GM23338 (cell line): ENCODE measurements around the gene TXNL4B. TPM values are rescaled to one million over a fixed set of nuclear protein-coding genes. Genes with fewer than 3 reads are reported as not detected.
A peak's percentile ranks its signal among the peaks of the same experiment; 100 is the strongest.

ENCODE experiments used
- ATAC-seq: fragments of 200-7000 bp; cut with Tn5 transposase; 3 replicates; pipeline ENCODE4 v1.9.1; 2020
- DNase-seq: peaks from one replicate; pipeline ENCODE4 v3.0.0-alpha.2; 2015; ENCODE audit warnings: low spot score
- H2AFZ ChIP-seq: fragments of 200-600 bp; sonication (generic); 2 replicates; pipeline ENCODE4 v1.8.0; 2016; ENCODE audit warnings: antibody characterized with exemption, mild to moderate bottlenecking, moderate library complexity
- H3F3A ChIP-seq: fragments of 200-600 bp; sonication (generic); replicated peaks from 2 replicates; pipeline ENCODE4 v1.8.0; 2017; ENCODE audit warnings: antibody characterized with exemption, mixed run types, low read depth
- H3K27ac ChIP-seq: fragments of 200-600 bp; sonication (generic); 2 replicates; pipeline ENCODE4 v1.6.1; 2016; ENCODE audit warnings: low read depth
- H3K27me3 ChIP-seq: fragments of 200-600 bp; sonication (generic); 2 replicates; pipeline ENCODE4 v1.8.0; 2016; ENCODE audit warnings: mild to moderate bottlenecking, mixed run types, moderate library complexity; ENCODE audit not compliant: insufficient read depth
- H3K36me3 ChIP-seq: fragments of 200-600 bp; sonication (generic); 2 replicates; pipeline ENCODE4 v1.8.0; 2016; ENCODE audit warnings: mild to moderate bottlenecking; ENCODE audit not compliant: insufficient read depth
- H3K4me1 ChIP-seq: fragments of 200-600 bp; sonication (generic); 2 replicates; pipeline ENCODE4 v1.8.0; 2016; ENCODE audit warnings: mild to moderate bottlenecking, moderate library complexity; ENCODE audit not compliant: insufficient read depth
- H3K4me2 ChIP-seq: fragments of 200-600 bp; sonication (generic); 2 replicates; pipeline ENCODE4 v1.7.1; 2017; ENCODE audit warnings: mixed run types
- H3K4me3 ChIP-seq: fragments of 200-600 bp; sonication (generic); 2 replicates; pipeline ENCODE4 v1.6.1; 2016; ENCODE audit warnings: mixed run types
- H3K79me2 ChIP-seq: fragments of 200-600 bp; sonication (generic); replicated peaks from 2 replicates; pipeline ENCODE4 v1.8.0; 2017; ENCODE audit warnings: mild to moderate bottlenecking; ENCODE audit not compliant: insufficient read depth
- H3K9me2 ChIP-seq: fragments of 200-600 bp; sonication (generic); 2 replicates; pipeline ENCODE4 v1.8.0; 2017; ENCODE audit not compliant: insufficient read depth
- H4K20me1 ChIP-seq: fragments of 200-600 bp; sonication (generic); replicated peaks from 2 replicates; pipeline ENCODE4 v1.8.0; 2017; ENCODE audit warnings: mild to moderate bottlenecking; ENCODE audit not compliant: insufficient read depth
- H3K27ac Mint-ChIP-seq: 2 replicates; pipeline ENCODE4 v1.8.0; 2020; ENCODE audit warnings: inconsistent platforms, mild to moderate bottlenecking, moderate library complexity, mixed read lengths
- H3K27me3 Mint-ChIP-seq: 3 replicates; pipeline ENCODE4 v1.8.0; 2022; ENCODE audit warnings: low read depth, mild to moderate bottlenecking, moderate library complexity, mixed read lengths, inconsistent platforms; ENCODE audit not compliant: insufficient read depth, poor library complexity
- H3K36me3 Mint-ChIP-seq: 3 replicates; pipeline ENCODE4 v1.8.0; 2021; ENCODE audit warnings: low read depth, mild to moderate bottlenecking, inconsistent platforms, moderate library complexity, mixed read lengths
- H3K4me1 Mint-ChIP-seq: 3 replicates; pipeline ENCODE4 v1.8.0; 2020; ENCODE audit warnings: mild to moderate bottlenecking, inconsistent platforms, mixed read lengths
- H3K4me3 Mint-ChIP-seq: 3 replicates; pipeline ENCODE4 v1.8.0; 2021; ENCODE audit warnings: moderate library complexity, mild to moderate bottlenecking, inconsistent platforms, mixed read lengths
- H3K9me3 Mint-ChIP-seq: 3 replicates; pipeline ENCODE4 v1.8.0; 2020; ENCODE audit warnings: moderate library complexity, mild to moderate bottlenecking, inconsistent platforms, mixed read lengths
- CREB1 ChIP-seq: fragments of 250-450 bp; sonication (Bioruptor Pico); IDR thresholded peaks from 2 replicates; pipeline ENCODE4 v1.5.0; 2020; ENCODE audit warnings: low read depth, mild to moderate bottlenecking, moderate library complexity
- CTCF ChIP-seq, 2 experiments: fragments of 200-600 bp in 1 of 2; sonication (generic) in 1 of 2; conservative IDR thresholded peaks; 2 replicates each; pipeline versions ENCODE4 v1.5.1 to v1.6.1; 2016 to 2017; ENCODE audit warnings: antibody characterized with exemption in 2 of 2, low read depth in 2 of 2, mild to moderate bottlenecking in 2 of 2, moderate library complexity in 1 of 2
- NANOG ChIP-seq: IDR thresholded peaks from 2 replicates; pipeline ENCODE4 v1.6.1; 2016; ENCODE audit warnings: antibody characterized with exemption, borderline replicate concordance
- POLR2AphosphoS5 ChIP-seq: IDR thresholded peaks from 2 replicates; pipeline ENCODE4 v1.6.1; 2016; ENCODE audit warnings: antibody characterized with exemption, low read depth
- STAT1 ChIP-seq: IDR thresholded peaks from one replicate; pipeline ENCODE4 v1.6.1; 2016; ENCODE audit warnings: antibody characterized with exemption; ENCODE audit not compliant: unreplicated experiment
- ZNF114 ChIP-seq: fragments of 250-450 bp; sonication (Bioruptor Pico); IDR thresholded peaks from 2 replicates; pipeline ENCODE4 v1.5.0; 2020; ENCODE audit warnings: mild to moderate bottlenecking, moderate library complexity
- ZNF331 ChIP-seq: fragments of 250-450 bp; sonication (Bioruptor Pico); IDR thresholded peaks from 2 replicates; pipeline ENCODE4 v1.5.0; 2020; ENCODE audit warnings: low read depth, mild to moderate bottlenecking, moderate library complexity
- polyA plus RNA-seq: library from polyadenylated mRNA; unstranded; fragments of >200 nt; fragmentation: Nextera tagmentation; extraction: Ambion mirVana; gene quantifications from 2 replicates; pipeline ENCODE4 v1.2.1, GENCODE V29; 2016
- total RNA-seq: library from RNA; depleted of rRNA; stranded (reverse); fragments of >200 nt; shearing (Covaris generic); gene quantifications from 2 replicates; pipeline ENCODE4 v1.2.3, GENCODE V29; 2014
- TF ChIP-seq, protein P1 (sequence below): IDR thresholded peaks from one replicate; pipeline ENCODE4 v1.6.1; 2018; ENCODE audit warnings: antibody characterized with exemption; ENCODE audit not compliant: unreplicated experiment

The TXNL4B gene
- total and polyA plus RNA-seq, 2 experiments from 2014 or later = 3.7 to 8.9 TPM

- Histone ChIP-seq H2AFZ (no peak overlapping the region), H3K36me3 (no peaks in the 10 kb centered on the region), H3K4me3 (no peak overlapping the region), H3K4me2 (no peak overlapping the region), H3K4me1 (no peaks in the 10 kb centered on the region), H3K79me2 (no peaks in the 10 kb centered on the region), H3F3A (no peaks in the 10 kb centered on the region), H3K27me3 (no peaks in the 10 kb centered on the region), H4K20me1 (no peaks in the 10 kb centered on the region), H3K27ac (no peak overlapping the region), H3K9me2 (no peaks in the 10 kb centered on the region)
- Mint-ChIP-seq H3K4me3 (no peak overlapping the region), H3K27ac (no peak overlapping the region), H3K9me3 (peaks cover 4% of the 10 kb centered on the region), H3K27me3 (peaks cover 3% of the 10 kb centered on the region), H3K36me3 (no peaks in the 10 kb centered on the region), H3K4me1 (no peaks in the 10 kb centered on the region)
- TF ChIP-seq NANOG (no peak), CREB1 (no peak), POLR2AphosphoS5 (no peak), STAT1 (no peak), ZNF331 (CRISPR knock-in tag) (no peak), CTCF (conservative IDR thresholded peaks at IDR 0.05; ENCODE audit: low read depth in 2 of 2) (peak; percentile 67 to 69)
- TF ChIP-seq, protein P1, sequence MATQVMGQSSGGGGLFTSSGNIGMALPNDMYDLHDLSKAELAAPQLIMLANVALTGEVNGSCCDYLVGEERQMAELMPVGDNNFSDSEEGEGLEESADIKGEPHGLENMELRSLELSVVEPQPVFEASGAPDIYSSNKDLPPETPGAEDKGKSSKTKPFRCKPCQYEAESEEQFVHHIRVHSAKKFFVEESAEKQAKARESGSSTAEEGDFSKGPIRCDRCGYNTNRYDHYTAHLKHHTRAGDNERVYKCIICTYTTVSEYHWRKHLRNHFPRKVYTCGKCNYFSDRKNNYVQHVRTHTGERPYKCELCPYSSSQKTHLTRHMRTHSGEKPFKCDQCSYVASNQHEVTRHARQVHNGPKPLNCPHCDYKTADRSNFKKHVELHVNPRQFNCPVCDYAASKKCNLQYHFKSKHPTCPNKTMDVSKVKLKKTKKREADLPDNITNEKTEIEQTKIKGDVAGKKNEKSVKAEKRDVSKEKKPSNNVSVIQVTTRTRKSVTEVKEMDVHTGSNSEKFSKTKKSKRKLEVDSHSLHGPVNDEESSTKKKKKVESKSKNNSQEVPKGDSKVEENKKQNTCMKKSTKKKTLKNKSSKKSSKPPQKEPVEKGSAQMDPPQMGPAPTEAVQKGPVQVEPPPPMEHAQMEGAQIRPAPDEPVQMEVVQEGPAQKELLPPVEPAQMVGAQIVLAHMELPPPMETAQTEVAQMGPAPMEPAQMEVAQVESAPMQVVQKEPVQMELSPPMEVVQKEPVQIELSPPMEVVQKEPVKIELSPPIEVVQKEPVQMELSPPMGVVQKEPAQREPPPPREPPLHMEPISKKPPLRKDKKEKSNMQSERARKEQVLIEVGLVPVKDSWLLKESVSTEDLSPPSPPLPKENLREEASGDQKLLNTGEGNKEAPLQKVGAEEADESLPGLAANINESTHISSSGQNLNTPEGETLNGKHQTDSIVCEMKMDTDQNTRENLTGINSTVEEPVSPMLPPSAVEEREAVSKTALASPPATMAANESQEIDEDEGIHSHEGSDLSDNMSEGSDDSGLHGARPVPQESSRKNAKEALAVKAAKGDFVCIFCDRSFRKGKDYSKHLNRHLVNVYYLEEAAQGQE = no peak
- peak; percentile 78 for ATAC-seq
- DNase-seq = peak; percentile 77
Measured at GRCh38 chr16:72066747-72067146, 26.7 kb downstream of the TXNL4B start.

GRCh38 chr16:72064361-72064894, 29.0 kb downstream of the TXNL4B start:
- Mint-ChIP-seq H3K36me3 (no peaks in the 10 kb centered on the region), H3K27me3 (peaks cover 3% of the 10 kb centered on the region), H3K9me3 (peaks cover 4% of the 10 kb centered on the region), H3K4me3 (no peak overlapping the region), H3K27ac (no peak overlapping the region), H3K4me1 (no peaks in the 10 kb centered on the region)
- no peak overlapping the region for H3K27ac ChIP-seq
- no peaks in the 10 kb centered on the region for H3K27me3 ChIP-seq
- no peaks in the 10 kb centered on the region for H3F3A ChIP-seq
- H3K36me3 ChIP-seq = no peaks in the 10 kb centered on the region
- H3K4me1 ChIP-seq = no peaks in the 10 kb centered on the region
- ATAC-seq = no peak
- H3K4me2 ChIP-seq = no peak overlapping the region
- no peak overlapping the region for H3K4me3 ChIP-seq
- H3K9me2 ChIP-seq = no peaks in the 10 kb centered on the region
- no peaks in the 10 kb centered on the region for H3K79me2 ChIP-seq
- no peak overlapping the region for H2AFZ ChIP-seq
- no peak for DNase-seq
- H4K20me1 ChIP-seq = no peaks in the 10 kb centered on the region
- no peak for TF ChIP-seq CTCF (conservative IDR thresholded peaks at IDR 0.05; ENCODE audit: low read depth in 2 of 2)
- no peak for TF ChIP-seq CREB1
- TF ChIP-seq ZNF114 (CRISPR knock-in tag) = no peak
